Measurements from ENCODE around the gene PCBP1. TPM values are rescaled to one million over a fixed set of nuclear protein-coding genes. Genes with fewer than 3 reads are reported as not detected.
A peak's percentile ranks its signal among the peaks of the same experiment; 100 is the strongest.

Gene PCBP1
- polyA plus RNA-seq, 2 of the 4 experiments (the other 2 are of a cell fraction): 86.8 to 304 TPM

DNA sequence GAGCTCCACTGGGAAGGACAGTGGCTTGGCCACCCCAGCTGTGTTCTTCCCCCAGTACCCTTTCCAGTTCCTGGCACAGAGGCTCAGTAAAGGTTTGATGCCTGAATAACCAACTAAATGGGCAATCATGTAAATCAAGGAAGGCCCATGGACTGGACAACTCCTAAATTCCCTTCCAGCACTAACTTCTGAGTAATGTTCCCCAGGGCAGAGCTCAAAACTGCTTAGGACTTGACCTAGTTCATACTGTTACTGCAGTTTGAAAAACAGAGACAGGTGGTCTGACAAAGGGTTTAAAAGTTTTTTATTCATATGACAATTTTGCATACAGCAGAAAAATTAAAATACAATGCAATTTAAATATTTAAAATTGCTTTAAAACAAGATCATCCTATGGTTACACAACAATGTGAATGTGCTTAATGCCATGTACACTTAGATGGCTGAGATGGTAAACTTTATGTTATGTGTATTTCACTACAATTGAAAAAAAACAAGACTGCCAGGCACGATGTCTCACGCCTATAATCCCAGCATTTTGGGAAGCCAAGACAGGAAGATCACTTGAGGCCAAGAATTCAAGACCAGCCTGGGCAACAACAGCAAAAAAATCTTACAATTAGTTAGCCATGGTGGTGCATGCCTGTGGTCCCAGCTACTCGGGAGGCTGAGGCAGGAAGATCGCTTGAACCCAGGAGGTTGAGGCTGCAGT lies 26.2 kb downstream of the PCBP1 start:
- FAIRE-seq (no peak), ATAC-seq (no peak), DNase-seq (ENCODE audit: low read depth in 1 of 2, low spot score in 1 of 2) (no peak)
- TF ChIP-seq MAZ (IDR thresholded peaks at IDR 0.05; ENCODE audit: borderline replicate concordance, low read depth, low read length): no peak
- TF ChIP-seq POLR2A (IDR thresholded peaks at IDR 0.05; ENCODE audit: low read length): no peak
- no peak for TF ChIP-seq ZNF302 (CRISPR knock-in tag; IDR thresholded peaks at IDR 0.05)
- POLR2A ChIA-PET: interaction anchor here (1.0 to 1.5 kb wide), 2 partner anchors 11 to 19 kb away, joined by 8 to 10 read pairs; no protein-coding TSS in a partner anchor
- CTCF ChIA-PET: interaction anchor here (0.9 to 1.4 kb wide), 3 partner anchors 8 to 29 kb away, joined by 3 to 4 read pairs (median 3); no protein-coding TSS in a partner anchor
- Histone ChIP-seq H3K4me1 (peaks cover 30% of the 10 kb centered on the region), H3K9me3 (no peaks in the 10 kb centered on the region), H3K4me3 (no peak overlapping the region), H3K27ac (peak overlapping the region in 1 of 2 experiments; percentile 53; a peak in 1 of 6 replicates), H3K4me2 (no peak overlapping the region)
- 88% methylated on average over 4 of the region's 4 CpGs for WGBS (ENCODE audit: missing lambda C conversion rate)

DNA sequence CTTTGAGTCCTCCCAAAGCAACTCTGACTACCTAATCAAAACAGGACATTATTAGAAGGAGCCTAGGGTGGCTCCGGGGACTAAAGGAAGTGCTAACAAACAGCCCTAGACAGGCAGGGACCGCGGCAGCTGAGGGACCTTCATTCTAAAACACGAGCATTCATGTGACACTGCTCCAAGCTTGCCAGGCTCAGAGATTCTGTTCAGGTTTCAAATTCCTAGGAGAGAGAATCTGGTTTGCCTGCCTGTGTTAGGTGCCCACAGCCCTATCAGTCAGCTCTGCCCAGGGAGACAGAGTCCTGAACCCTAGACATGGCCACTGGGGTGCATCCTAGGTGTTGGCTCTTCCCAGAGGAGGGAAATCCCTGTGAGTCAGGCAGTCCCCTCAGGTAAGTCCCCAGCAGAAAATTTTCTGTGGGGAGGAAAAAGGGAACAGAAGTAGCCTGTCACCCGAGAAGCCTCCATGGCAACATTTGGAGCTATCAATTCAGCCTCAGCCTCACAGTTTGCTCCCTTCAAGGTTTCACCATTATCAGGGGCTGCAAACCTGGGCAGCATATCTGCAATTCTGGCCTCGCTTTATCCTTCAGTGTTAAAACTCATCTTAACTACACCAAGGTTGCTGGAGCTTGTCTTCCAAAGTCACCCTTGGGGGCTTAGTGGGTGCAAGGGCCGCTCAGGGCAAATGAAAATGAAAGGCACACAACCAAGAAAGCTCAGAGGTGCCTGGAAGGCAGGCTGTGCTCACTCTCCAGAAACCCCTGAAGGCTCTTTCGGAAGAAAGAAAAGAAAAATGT lies 28.6 kb downstream of the PCBP1 start:
- no peak overlapping the region for H3K27ac ChIP-seq
- FAIRE-seq: no peak
- H3K4me1 ChIP-seq: peaks cover 22% of the 10 kb centered on the region
- no peak overlapping the region for H3K4me2 ChIP-seq
- TF ChIP-seq CHD2 (IDR thresholded peaks at IDR 0.05; ENCODE audit: low read length, partially characterized antibody): no peak
- TF ChIP-seq ZC3H11A (IDR thresholded peaks at IDR 0.05): no peak
- no peak for TF ChIP-seq MAFK (IDR thresholded peaks at IDR 0.05; ENCODE audit: partially characterized antibody)
- TF ChIP-seq HOXB13 (CRISPR knock-in tag; IDR thresholded peaks at IDR 0.05; ENCODE audit: low read depth): no peak
- TF ChIP-seq ESRRA (IDR thresholded peaks at IDR 0.05; ENCODE audit: borderline replicate concordance, low read length): no peak
- TF ChIP-seq SMC3 (IDR thresholded peaks at IDR 0.05): no peak
- TF ChIP-seq, protein P1, sequence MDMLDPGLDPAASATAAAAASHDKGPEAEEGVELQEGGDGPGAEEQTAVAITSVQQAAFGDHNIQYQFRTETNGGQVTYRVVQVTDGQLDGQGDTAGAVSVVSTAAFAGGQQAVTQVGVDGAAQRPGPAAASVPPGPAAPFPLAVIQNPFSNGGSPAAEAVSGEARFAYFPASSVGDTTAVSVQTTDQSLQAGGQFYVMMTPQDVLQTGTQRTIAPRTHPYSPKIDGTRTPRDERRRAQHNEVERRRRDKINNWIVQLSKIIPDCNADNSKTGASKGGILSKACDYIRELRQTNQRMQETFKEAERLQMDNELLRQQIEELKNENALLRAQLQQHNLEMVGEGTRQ (IDR thresholded peaks at IDR 0.05): no peak
- TF ChIP-seq MYC (IDR thresholded peaks at IDR 0.05; ENCODE audit: borderline replicate concordance, low read length): no peak
- TF ChIP-seq, protein P2, sequence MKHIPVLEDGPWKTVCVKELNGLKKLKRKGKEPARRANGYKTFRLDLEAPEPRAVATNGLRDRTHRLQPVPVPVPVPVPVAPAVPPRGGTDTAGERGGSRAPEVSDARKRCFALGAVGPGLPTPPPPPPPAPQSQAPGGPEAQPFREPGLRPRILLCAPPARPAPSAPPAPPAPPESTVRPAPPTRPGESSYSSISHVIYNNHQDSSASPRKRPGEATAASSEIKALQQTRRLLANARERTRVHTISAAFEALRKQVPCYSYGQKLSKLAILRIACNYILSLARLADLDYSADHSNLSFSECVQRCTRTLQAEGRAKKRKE (CRISPR knock-in tag; IDR thresholded peaks at IDR 0.05; ENCODE audit: low read depth): no peak
- no peak for TF ChIP-seq KDM5A (IDR thresholded peaks at IDR 0.05)
- no peak for TF ChIP-seq RFX5 (IDR thresholded peaks at IDR 0.05)
- no peak for DNase-seq (ENCODE audit: low read depth in 1 of 2, low spot score in 1 of 2)
- ChIA-PET CTCF (interaction anchor here (0.5 to 2.2 kb wide), 7 partner anchors 8 to 755 kb away, joined by 3 to 9 read pairs (median 4); no protein-coding TSS in a partner anchor), POLR2A (interaction anchor here (0.6 to 1.3 kb wide), 3 partner anchors 8 to 20 kb away, joined by 3 to 6 read pairs (median 4); no protein-coding TSS in a partner anchor)
- peak in 1 of 2 experiments; percentile 18; a peak in 1 of 6 replicates for ATAC-seq
- no peak overlapping the region for H3K4me3 ChIP-seq
- WGBS (ENCODE audit: missing lambda C conversion rate): 87% methylated on average over 8 of the region's 8 CpGs
- no peaks in the 10 kb centered on the region for H3K9me3 ChIP-seq

DNA sequence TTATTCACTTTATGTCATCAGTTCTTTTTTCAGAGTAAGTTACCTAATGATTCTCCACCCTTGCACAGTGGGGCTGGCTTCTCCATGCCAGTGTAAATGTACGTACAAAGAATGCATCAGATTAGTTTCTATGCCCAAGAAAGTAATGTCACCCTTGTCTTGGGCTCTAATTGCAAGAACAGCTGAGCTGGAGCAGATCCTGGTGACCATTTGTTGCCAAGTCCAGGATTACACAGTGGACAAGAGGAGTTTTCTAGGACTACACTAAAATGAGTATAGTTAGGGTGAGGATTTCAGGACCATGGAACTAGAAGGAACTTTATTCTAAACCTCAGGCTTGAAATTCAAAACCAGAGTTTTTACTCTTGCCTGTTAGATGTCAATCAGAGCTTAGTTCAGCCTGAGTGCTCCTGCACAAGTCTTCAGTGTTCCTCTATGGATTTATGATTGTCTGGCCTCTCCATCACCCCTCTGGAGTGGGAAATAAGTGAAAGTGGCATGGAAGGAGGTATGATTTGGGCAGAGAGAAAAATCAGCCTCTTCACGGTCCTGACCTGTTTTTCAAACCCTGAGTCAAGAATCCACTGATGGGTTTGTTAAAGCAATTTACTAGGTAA lies 29.8 kb downstream of the PCBP1 start:
- Histone ChIP-seq H3K4me2 (no peak overlapping the region), H3K4me1 (peaks cover 13% of the 10 kb centered on the region), H3K27ac (no peak overlapping the region), H3K4me3 (no peak overlapping the region), H3K9me3 (no peaks in the 10 kb centered on the region)
- DNase-seq (ENCODE audit: low read depth in 1 of 2, low spot score in 1 of 2) (no peak), FAIRE-seq (no peak), ATAC-seq (no peak)
- ChIA-PET CTCF (interaction anchor here (1.0 to 2.2 kb wide), 5 partner anchors 7 to 30 kb away, joined by 4 to 9 read pairs (median 4); no protein-coding TSS in a partner anchor), POLR2A (no interaction called here)
- WGBS (ENCODE audit: missing lambda C conversion rate): 83% methylated on average over 2 of the region's 2 CpGs
- TF ChIP-seq RCOR1 (IDR thresholded peaks at IDR 0.05; ENCODE audit: low read depth, low read length): no peak
- no peak for TF ChIP-seq CBX2 (IDR thresholded peaks at IDR 0.05; ENCODE audit: borderline replicate concordance, low read depth)
- TF ChIP-seq, protein P3, sequence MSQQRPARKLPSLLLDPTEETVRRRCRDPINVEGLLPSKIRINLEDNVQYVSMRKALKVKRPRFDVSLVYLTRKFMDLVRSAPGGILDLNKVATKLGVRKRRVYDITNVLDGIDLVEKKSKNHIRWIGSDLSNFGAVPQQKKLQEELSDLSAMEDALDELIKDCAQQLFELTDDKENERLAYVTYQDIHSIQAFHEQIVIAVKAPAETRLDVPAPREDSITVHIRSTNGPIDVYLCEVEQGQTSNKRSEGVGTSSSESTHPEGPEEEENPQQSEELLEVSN (IDR thresholded peaks at IDR 0.05; ENCODE audit: borderline replicate concordance, low read depth): no peak
- no peak for TF ChIP-seq CBX8 (IDR thresholded peaks at IDR 0.05)
- no peak for TF ChIP-seq CHD2 (IDR thresholded peaks at IDR 0.05; ENCODE audit: low read length, partially characterized antibody)
- TF ChIP-seq, protein P4, sequence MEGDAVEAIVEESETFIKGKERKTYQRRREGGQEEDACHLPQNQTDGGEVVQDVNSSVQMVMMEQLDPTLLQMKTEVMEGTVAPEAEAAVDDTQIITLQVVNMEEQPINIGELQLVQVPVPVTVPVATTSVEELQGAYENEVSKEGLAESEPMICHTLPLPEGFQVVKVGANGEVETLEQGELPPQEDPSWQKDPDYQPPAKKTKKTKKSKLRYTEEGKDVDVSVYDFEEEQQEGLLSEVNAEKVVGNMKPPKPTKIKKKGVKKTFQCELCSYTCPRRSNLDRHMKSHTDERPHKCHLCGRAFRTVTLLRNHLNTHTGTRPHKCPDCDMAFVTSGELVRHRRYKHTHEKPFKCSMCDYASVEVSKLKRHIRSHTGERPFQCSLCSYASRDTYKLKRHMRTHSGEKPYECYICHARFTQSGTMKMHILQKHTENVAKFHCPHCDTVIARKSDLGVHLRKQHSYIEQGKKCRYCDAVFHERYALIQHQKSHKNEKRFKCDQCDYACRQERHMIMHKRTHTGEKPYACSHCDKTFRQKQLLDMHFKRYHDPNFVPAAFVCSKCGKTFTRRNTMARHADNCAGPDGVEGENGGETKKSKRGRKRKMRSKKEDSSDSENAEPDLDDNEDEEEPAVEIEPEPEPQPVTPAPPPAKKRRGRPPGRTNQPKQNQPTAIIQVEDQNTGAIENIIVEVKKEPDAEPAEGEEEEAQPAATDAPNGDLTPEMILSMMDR (IDR thresholded peaks at IDR 0.05): no peak
- TF ChIP-seq RFX5 (IDR thresholded peaks at IDR 0.05): no peak
- TF ChIP-seq BHLHE40 (IDR thresholded peaks at IDR 0.05; ENCODE audit: low read depth, low read length): no peak
- TF ChIP-seq ESRRA (IDR thresholded peaks at IDR 0.05; ENCODE audit: borderline replicate concordance, low read length): no peak
- no peak for TF ChIP-seq TP53 (CRISPR knock-in tag; IDR thresholded peaks at IDR 0.05)
- no peak for TF ChIP-seq EP300 (IDR thresholded peaks at IDR 0.05)
- TF ChIP-seq TFCP2L1 (CRISPR knock-in tag; IDR thresholded peaks at IDR 0.05): no peak
- TF ChIP-seq FOSB (CRISPR knock-in tag; IDR thresholded peaks at IDR 0.05): no peak
- TF ChIP-seq, protein P2 (CRISPR knock-in tag; IDR thresholded peaks at IDR 0.05; ENCODE audit: low read depth): no peak
- TF ChIP-seq POLR2A (IDR thresholded peaks at IDR 0.05; ENCODE audit: low read length): no peak
- no peak for TF ChIP-seq EHMT2 (IDR thresholded peaks at IDR 0.05; ENCODE audit: low read depth)
- no peak for TF ChIP-seq SREBF2 (IDR thresholded peaks at IDR 0.05)
- TF ChIP-seq MYC (IDR thresholded peaks at IDR 0.05; ENCODE audit: borderline replicate concordance, low read length): no peak

All from A549 (cell line).